Inferior parietal cortex (tissue), 1 donor: ENCODE results near the gene ABLIM1.

Experiments used
- DNase-seq: peaks from one replicate; pipeline ENCODE4 v3.0.0-alpha.2; 2016; ENCODE audit errors: extremely low spot score

ABLIM1 gene

GRCh38 chr10:114518401-114519305 lies 139.4 kb downstream of the ABLIM1 start:
- no peak for DNase-seq

GRCh38 chr10:114517368-114518250 lies 140.5 kb downstream of the ABLIM1 start:
- no peak for DNase-seq

GRCh38 chr10:114516356-114516755 lies 141.7 kb downstream of the ABLIM1 start:
- DNase-seq, result no peak

- no peak for DNase-seq
Measured at GRCh38 chr10:114515298-114515914, 142.7 kb downstream of the ABLIM1 start.

- no peak for DNase-seq
Measured at GRCh38 chr10:114513381-114513792, 144.7 kb downstream of the ABLIM1 start.

- DNase-seq, result no peak
Measured at GRCh38 chr10:114511881-114512280, 146.2 kb downstream of the ABLIM1 start.

- DNase-seq, result no peak
Measured at GRCh38 chr10:114508376-114508775, 149.7 kb downstream of the ABLIM1 start.

- DNase-seq, result no peak
Measured at GRCh38 chr10:114507449-114507848, 150.6 kb downstream of the ABLIM1 start.

- DNase-seq, result no peak
Measured at GRCh38 chr10:114506871-114507385, 151.1 kb downstream of the ABLIM1 start.

- no peak for DNase-seq
Measured at GRCh38 chr10:114504769-114505579, 153.1 kb downstream of the ABLIM1 start.

GRCh38 chr10:114502074-114502473 lies 156.0 kb downstream of the ABLIM1 start:
- no peak for DNase-seq

GRCh38 chr10:114501650-114502049 lies 156.4 kb downstream of the ABLIM1 start:
- no peak for DNase-seq

- no peak for DNase-seq
Measured at GRCh38 chr10:114500643-114501042, 157.4 kb downstream of the ABLIM1 start.

GRCh38 chr10:114499630-114500190 lies 158.4 kb downstream of the ABLIM1 start:
- DNase-seq, result no peak

GRCh38 chr10:114499116-114499515 lies 159.0 kb downstream of the ABLIM1 start:
- DNase-seq, result no peak

- no peak for DNase-seq
Measured at GRCh38 chr10:114498413-114499111, 159.5 kb downstream of the ABLIM1 start.

- no peak for DNase-seq
Measured at GRCh38 chr10:114495303-114495702, 162.8 kb downstream of the ABLIM1 start.

GRCh38 chr10:114492351-114493037 lies 165.6 kb downstream of the ABLIM1 start:
- DNase-seq, result no peak

GRCh38 chr10:114491933-114492332 lies 166.1 kb downstream of the ABLIM1 start:
- no peak for DNase-seq
